Skin epidermis (tissue), 12 donors: ENCODE results near the gene CACNA1E.

Experiments
- H3K27ac ChIP-seq, 21 experiments: fragments of 200-600 bp; sonication (generic) in 11 of 21; one replicate each; pipeline ENCODE4 v1.5.0; 2020; ENCODE audit warnings: mild to moderate bottlenecking in 3 of 21, inconsistent platforms in 2 of 21, moderate library complexity in 2 of 21
- H3K4me3 ChIP-seq, 7 experiments: fragments of 200-600 bp; sonication (generic) in 2 of 7; one replicate each; pipeline ENCODE4 v1.5.0; 2020; ENCODE audit warnings: inconsistent platforms in 2 of 7, mild to moderate bottlenecking in 2 of 7, moderate library complexity in 1 of 7

The CACNA1E gene

DNA sequence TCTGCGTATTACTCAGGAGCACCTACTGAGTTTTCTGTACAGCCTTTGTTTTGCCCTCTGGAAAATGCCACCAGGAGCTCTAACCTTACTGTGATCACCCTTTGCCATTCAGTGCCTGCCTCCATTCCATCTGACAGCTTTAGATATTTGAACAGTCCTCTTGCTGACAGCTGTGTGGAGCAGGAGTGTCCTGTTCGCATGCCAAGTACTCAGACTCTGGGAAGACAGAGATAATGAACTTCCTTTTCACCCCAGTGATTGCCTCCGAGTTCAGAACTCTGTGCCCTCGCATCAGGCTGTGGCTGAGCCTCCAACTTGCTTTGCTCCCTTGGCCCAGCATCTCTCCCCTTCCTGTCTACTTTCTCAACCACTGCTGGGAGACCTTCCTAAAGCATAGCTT, 74.0 kb downstream of the CACNA1E start:
- Histone ChIP-seq H3K27ac (no peak overlapping the region), H3K4me3 (no peak overlapping the region)

- Histone ChIP-seq H3K27ac (no peak overlapping the region), H3K4me3 (no peak overlapping the region)
Measured at GRCh38 chr1:181558416-181558815, 75.1 kb downstream of the CACNA1E start.

DNA sequence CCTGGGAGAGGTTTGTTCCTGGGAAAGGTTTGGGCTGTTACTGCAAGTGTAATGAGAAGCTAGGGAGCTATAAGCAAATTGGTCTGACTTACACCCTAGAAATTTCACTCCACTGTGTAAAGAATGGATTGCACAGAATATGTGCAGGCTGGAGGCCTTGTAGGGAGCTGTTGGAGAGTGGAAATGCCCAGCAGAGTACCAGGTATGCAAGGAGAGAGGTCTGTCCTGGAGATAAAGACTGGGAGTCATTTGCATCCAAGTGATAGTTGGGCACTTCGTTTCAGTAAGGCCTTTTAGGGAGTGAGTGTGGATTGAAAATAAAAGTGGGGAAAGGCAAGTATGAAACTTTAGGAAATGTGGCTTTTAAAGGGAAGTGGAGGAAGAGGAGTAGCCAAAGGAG, 75.8 kb downstream of the CACNA1E start:
- H3K27ac ChIP-seq, result no peak overlapping the region
- no peak overlapping the region for H3K4me3 ChIP-seq

GRCh38 chr1:181562395-181562794, 79.1 kb downstream of the CACNA1E start:
- no peak overlapping the region for H3K4me3 ChIP-seq
- no peak overlapping the region for H3K27ac ChIP-seq

DNA sequence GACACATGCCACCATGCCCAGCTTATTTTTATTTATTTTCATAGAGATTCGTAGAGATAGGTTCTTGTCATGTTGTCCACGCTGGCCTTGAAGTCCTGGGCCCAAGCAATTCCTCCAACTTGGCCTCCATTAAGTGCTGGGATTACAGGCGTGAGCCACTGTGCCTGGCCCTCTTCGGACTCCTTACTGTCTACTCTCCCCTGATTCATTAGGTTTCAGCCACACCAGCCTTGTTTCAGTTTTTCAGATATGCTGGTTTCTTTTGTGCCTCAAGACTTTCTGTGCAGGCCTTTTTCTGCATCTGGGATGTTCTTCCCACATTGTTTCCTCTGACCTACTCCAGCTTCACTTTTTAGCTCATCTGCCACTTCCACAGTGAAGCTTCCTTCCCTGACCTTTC, 85.4 kb downstream of the CACNA1E start:
- Histone ChIP-seq H3K27ac (no peak overlapping the region), H3K4me3 (no peak overlapping the region)

DNA sequence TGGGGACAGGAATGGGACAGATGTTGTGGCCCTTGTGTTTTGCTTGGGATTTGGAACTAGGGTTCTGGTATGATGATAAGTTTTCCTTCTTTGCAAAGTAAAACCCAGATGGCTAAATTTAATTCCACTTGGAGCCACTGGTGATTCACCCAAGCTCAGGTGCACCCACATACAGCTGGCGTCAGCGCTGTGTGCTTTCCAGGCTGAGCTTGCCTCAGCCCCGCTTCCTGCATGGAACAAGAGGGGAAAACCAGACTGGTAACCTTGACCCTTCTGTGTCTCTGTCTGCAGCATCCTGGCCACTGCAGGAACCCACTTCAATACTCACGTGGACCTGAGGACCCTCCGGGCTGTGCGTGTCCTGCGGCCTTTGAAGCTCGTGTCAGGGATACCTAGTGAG, 94.2 kb downstream of the CACNA1E start:
- Histone ChIP-seq H3K27ac (no peak overlapping the region), H3K4me3 (no peak overlapping the region)

DNA sequence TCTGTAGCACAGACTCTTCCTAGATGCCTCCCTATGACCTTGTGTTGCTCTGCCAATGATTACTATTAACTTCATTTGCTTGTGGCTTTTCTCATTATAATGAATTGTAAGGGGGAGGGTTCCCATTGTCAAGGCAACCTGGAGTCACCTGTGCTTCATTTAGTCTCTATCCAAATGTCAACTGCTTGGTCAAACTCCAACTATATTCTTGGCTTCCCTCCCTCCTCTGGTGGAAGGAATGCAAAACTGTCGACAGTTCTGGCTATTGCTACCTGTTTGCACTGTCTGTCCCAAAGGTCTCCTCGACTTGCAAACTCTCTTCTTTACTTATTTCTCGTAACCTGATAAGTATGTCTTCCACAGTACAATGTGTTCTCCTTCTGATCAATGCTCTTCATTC, 100.3 kb downstream of the CACNA1E start:
- no peak overlapping the region for H3K4me3 ChIP-seq
- H3K27ac ChIP-seq, result no peak overlapping the region

GRCh38 chr1:181587870-181588438, 104.6 kb downstream of the CACNA1E start:
- no peak overlapping the region for H3K4me3 ChIP-seq
- no peak overlapping the region for H3K27ac ChIP-seq

DNA sequence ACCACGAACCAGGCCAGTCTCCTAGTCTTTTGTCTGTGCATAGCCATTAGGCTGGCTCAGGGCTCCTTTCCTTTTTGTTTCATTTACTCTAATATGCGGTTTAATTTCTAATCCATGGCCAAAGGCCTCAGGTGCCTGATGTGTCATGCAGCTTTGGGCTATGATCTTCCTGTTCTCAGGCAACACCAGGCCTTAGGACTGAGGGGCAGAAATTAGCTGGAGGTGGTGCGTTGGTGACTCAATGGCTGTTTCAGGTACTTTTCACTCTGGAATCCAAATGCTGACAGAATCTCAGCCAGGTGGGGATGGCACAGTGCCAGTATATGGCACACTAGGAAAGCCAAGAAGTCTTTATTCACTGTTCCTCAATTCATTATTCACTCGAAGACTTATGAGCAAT, 105.3 kb downstream of the CACNA1E start:
- no peak overlapping the region for H3K4me3 ChIP-seq
- H3K27ac ChIP-seq, result no peak overlapping the region

DNA sequence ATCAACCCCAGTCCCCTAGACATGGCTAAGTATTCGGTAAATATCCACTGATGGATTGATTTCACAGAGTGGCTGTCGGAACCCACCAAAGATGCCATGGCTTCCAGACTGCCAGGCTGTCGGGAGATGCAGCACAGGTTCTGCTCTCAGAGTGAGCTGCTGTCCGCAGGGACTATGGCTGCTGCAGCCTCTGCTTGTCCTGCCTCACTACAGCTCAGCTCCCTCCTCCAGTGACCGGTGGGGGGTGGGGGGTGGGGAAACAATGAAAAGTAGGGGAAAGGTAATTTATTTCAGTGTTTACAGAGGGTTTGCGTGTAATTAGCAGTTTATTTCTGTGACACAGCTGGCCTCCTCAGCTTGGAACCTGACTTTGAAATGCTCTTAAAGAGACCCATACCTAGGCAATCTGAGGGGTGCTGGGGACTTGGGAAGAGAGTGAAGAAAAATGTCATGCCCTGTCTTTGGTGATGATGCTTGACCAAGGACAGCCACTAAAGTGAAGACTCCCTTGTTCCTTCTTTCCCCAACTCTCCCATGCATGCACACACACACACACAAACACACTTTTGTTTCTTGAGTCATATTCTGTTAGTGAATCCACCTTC, 109.0 kb downstream of the CACNA1E start:
- no peak overlapping the region for H3K27ac ChIP-seq
- H3K4me3 ChIP-seq, result no peak overlapping the region

DNA sequence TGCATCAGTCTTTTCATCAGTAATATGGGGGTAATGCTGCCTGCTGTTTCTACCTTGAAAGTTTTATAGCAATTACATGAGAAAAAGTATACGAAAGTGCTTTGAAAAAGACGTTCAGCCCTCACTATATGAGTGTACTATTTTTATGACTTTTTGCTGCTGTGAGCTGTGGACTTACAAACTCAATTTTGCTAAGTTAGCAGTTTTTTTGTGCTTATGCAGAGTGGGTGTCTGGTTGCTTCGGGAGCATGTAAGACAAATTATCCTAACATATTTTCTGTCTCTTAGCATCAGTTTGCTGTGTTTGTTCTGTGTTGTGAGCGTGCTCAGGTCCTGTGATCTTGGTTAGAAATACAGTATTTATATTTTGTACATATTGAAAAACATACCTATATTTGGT, 109.7 kb downstream of the CACNA1E start:
- no peak overlapping the region for H3K4me3 ChIP-seq
- no peak overlapping the region for H3K27ac ChIP-seq

DNA sequence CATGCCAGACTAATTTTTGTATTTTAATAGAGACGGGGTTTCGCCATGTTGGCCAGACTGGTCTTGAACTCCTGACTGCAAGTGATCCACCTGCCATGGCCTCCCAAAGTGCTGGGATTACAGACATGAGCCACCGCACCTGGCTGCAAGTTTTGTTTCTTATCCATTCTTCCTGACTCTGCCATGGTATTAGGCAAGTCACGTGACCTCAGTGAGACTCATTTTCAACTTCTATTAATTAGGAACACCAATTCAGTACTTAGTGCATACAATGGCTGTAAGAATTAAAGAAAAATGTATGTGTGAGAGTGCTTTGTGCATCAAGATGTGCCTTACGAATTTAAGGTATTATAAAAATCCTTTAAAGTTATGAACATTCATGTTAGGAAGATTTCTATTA, 111.2 kb downstream of the CACNA1E start:
- Histone ChIP-seq H3K27ac (no peak overlapping the region), H3K4me3 (no peak overlapping the region)

- no peak overlapping the region for H3K27ac ChIP-seq
Measured at GRCh38 chr1:181595234-181595633, 111.9 kb downstream of the CACNA1E start.

GRCh38 chr1:181601186-181601950, 118.1 kb downstream of the CACNA1E start:
- H3K4me3 ChIP-seq, result no peak overlapping the region
- H3K27ac ChIP-seq, result no peak overlapping the region

More at GRCh38 chr1:181595234-181595633, 111.9 kb downstream of the CACNA1E start:
- H3K4me3 ChIP-seq, result no peak overlapping the region

DNA sequence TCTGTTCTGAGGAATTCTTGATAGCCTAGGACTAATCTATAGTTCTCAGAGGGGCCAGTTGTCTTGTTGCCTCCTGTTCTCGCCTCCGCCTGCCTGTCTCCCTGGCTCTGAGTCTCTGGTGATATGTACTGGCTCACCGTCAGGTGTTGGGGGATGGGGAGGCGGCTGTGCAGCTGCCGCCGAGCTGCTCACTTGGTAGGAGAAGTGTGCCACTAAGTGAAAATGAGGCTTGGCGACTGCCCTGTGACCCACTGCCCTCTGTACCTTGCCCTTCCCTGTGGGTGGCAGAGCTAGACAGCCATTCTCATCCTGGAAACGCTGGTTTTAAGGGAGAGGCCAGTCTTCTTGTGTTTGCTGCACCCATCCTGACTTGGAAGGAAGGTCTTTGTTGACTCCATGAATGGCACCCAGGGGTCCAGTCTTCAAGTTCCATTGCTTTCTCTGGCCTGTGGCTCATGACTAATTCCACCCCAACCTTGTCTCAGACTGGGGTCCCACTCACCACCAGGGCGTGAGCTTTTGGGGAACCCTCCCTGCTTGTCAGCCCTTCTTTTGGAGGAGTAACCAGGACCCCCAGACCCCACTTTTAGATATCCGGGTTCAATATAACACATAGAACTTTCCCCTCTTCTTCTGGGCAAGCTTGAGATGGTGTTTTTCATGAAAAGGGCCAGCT, 120.6 kb downstream of the CACNA1E start:
- H3K27ac ChIP-seq, result no peak overlapping the region
- no peak overlapping the region for H3K4me3 ChIP-seq

DNA sequence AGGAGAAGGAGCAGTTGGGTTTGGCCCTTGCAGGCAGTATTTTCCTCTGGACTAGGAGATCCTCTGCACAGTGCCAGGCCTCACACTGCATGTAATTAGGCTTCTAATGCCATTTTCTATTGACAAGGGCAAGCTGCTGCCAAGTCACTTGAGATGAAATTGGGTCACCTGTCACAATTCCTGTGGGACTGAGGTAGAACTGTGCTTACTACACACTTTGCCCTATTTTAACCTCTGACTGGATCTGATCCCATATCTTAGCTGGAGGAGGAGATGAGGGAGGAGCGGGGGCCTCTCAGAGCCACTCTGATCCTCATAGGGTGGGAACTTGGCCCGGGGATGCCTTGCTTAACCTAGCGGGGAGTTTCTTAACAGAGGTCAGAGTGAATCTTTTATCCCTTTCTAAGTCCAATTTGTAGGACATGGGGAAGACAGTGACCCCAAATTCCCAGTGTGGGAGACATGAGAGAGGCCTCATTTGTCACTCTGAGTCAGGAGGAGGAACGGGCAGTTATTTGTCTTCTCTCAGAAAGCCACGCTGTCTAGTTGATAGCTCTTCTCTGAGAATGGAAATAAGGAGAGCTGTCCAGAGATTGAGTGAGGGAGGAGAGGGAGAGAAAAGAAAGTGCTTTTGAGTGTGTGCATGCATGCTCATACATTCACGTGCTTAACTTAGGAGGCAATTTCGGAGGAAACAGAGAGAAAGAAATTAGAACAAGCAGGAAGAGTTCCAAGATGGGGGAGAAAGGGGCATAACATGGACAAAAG, 121.3 kb downstream of the CACNA1E start:
- Histone ChIP-seq H3K27ac (no peak overlapping the region), H3K4me3 (no peak overlapping the region)

DNA sequence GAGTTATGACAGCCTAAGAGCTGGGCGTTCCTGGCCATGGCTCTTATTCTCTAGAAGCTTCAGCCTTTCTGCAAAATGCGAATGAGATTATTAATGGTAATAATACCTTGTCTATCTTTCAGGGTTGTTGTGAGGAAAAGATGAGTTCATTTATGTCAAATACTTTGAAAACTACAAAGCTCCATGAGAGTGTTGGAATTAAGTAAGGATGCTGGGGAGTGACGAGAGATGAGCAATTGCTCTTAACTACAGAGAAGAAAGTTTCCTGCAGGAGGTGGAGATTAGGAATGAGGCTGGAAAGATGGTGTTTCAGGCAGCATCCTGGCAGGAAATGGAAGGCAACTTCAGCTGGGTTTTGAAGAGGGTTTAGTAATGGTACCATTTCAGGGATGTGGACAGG, 124.2 kb downstream of the CACNA1E start:
- H3K27ac ChIP-seq, result no peak overlapping the region
- no peak overlapping the region for H3K4me3 ChIP-seq

DNA sequence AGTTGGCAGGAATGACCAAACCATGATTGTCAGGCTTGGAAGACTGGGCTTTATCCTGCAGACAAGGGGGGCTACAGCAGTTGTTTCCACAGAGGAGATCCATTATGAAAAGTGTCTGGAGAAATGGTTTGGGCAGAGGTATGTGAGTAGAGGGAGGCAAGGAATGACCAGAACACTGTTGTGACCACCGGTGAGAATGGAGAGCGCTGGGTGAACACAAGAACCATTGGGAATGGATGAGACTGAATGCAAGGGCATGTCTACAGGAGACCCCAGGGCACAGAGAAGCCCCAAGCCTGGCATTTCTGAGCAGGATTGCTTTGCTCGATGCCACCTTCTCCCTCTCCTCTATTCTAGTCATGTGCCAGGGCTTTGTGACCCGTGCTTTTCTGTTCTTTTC, 125.1 kb downstream of the CACNA1E start:
- Histone ChIP-seq H3K27ac (no peak overlapping the region), H3K4me3 (no peak overlapping the region)

DNA sequence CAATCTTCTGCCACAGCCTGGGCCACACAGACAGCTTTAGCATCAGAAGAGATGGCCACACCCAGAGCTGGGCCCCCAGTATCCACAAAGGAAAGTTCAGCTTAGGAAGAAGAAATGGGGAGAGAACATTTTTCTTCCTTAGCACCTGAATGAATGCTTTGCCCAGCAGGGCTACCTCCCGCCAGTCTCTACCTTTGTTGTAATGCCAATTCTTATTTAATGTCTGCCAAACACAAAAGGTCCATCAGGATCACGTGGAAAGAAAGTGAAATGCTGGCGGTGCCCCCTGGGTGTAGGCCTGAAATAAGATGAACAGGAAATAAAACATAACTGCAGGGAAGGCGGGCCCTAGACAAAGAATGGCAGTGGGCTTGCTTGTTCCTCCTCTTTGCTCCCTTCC, 125.6 kb downstream of the CACNA1E start:
- no peak overlapping the region for H3K4me3 ChIP-seq
- no peak overlapping the region for H3K27ac ChIP-seq

GRCh38 chr1:181612100-181612499, 128.8 kb downstream of the CACNA1E start:
- Histone ChIP-seq H3K4me3 (no peak overlapping the region), H3K27ac (no peak overlapping the region)
